HG02759 (cell line): ENCODE data around the gene PDLIM5.

ENCODE experiments used
- ATAC-seq: cut with Tn5 transposase; IDR thresholded peaks from one replicate; pipeline ENCODE4 v1.9.1; 2021; ENCODE audit warnings: mild to moderate bottlenecking, moderate library complexity; ENCODE audit not compliant: unreplicated experiment

The PDLIM5 gene

GRCh38 chr4:94678896-94679295 is 227.2 kb downstream of the PDLIM5 start:
- ATAC-seq, result no peak

GRCh38 chr4:94680176-94680862 is 228.6 kb downstream of the PDLIM5 start:
- no peak for ATAC-seq

GRCh38 chr4:94686086-94686485 is 234.3 kb downstream of the PDLIM5 start:
- ATAC-seq, result no peak

DNA sequence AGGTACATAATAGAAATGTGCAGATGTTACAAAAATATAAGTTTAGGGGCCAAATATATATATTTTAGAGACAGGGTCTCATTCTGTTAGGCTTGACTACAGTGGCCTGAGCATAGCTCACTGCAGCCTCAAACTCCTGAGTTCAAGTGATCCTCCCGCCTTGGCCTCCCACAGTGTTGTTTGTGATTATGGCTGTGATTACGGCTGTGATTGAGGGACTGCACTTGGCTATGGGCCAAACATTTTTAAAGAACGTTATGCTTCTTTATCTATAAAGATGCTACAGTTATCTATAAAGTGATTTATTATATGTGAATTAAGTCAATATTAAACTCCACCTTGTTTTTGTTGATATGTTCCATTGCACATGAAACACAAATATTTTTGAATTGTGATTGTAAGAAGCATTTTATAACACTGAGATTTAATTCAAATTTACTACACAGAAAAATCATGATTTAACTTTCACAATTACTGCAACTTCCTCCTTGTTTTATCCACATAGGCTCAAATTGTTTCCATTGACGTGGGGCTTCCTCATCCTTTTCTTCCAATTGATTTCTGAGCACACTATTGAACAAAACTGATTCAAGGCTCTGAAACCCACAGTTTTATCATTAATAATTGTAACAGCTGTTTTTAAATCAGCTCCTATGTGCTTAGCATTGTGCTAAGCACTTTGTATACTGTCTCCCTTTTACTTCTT is 237.6 kb downstream of the PDLIM5 start:
- no peak for ATAC-seq

GRCh38 chr4:94690851-94691254 is 239.1 kb downstream of the PDLIM5 start:
- no peak for ATAC-seq

- no peak for ATAC-seq
Observed at GRCh38 chr4:94691552-94691951, 239.8 kb downstream of the PDLIM5 start.

GRCh38 chr4:94695384-94695783 is 243.6 kb downstream of the PDLIM5 start:
- ATAC-seq, result no peak

GRCh38 chr4:94698187-94698586 is 246.4 kb downstream of the PDLIM5 start:
- no peak for ATAC-seq

DNA sequence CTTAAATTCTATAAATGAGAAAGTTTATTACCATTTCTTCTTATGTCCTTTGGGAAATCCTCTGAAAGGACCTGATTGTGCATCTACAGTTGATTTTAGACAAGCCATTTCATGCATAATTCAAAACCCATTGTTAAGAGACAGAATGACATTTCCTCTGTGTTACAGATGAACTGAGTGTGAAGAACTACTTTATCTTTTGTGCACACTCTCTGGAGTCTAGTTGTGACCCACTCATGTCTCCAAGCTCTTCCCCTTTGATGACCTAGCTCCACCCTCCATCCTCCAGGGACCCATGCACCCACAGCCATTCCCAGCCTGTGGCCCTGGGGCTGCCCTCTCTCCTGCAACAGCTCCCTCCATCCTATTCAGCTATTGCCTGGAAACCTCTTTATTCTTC is 248.6 kb downstream of the PDLIM5 start:
- no peak for ATAC-seq

- ATAC-seq, result no peak
Observed at GRCh38 chr4:94701631-94702300, 250.0 kb downstream of the PDLIM5 start.

DNA sequence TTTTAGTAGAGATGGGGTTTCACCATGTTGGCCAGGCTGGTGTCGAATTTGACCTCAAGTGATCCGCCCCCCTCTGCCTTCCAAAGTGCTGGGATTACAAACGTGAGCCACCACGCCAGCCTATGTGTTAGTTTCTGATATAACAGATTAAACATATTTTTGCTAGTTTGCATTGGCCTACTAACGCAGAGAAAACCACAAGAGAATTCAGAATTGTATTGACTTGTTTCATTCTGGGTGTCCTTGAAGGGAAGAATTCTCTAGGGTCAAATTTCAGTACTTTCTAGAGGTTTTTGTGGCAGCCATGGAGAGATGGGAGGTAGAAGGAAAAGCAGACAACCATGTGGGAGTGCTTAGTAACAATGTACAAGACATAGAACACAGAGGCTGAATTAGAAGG is 259.9 kb downstream of the PDLIM5 start:
- ATAC-seq, result no peak

DNA sequence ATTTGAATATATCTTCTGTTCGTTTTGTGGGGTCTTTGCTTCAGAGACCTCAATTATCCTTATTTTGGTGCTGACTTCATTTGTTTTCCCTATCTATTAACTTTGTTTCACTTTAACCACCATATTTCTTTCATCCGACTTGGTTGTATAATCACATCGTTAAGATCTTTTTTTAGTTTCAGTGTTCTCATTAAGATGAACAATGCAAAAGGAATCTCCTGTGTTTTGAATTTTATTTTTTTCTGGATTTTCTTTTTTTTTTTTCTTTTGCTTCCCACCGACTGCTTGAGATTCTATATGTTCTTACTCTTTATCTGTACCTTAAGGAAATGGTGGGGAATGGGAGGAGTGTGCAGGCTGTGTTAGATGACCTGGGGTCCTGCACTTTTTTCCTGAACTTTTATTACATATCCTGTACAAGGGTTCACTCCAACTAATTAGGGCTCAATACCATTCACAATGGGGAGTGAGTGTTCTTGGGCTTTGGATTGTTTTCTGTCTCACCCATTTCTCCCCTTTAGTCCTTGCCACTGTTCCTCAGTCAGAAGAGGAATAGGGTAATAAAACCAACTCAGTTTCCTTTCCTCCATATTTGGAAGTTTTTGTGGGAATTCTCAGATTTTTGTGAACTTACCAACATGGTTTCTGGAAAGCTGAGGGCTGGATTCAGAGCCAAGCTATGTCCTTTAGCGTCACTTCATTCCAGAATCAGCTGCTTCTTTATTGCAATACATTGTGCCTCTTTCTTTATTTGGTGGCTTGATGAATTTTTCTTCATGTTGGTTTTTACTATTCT is 262.8 kb downstream of the PDLIM5 start:
- no peak for ATAC-seq

DNA sequence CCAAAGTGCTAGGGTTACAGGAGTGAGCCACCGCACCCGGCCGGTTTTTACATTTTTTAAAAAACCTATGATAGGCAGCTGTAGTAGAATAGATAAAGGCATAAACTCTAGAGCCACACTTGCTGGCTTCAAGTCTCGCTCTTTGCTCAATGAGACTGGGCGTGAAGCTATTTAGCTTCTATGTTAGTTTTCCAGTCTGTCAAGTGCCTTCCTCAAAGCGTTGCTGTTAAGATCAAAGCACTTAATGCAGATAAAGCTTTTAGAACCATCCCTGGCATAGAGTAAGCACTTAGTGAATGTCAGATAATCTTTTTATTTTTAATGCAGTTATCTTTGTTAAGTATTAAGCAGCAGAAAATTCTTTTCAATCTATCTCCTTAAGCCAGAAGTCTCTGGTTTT is 264.0 kb downstream of the PDLIM5 start:
- ATAC-seq, result no peak
